Muscle of arm (tissue), 12 donors: ENCODE results near the gene MEN1. TPM values are rescaled to one million over a fixed set of nuclear protein-coding genes. Genes with fewer than 3 reads are reported as not detected.

Experiments
- DNase-seq: peaks from one replicate; pipeline ENCODE4 v3.0.0-alpha.2; 2013
- polyA plus RNA-seq, 12 donors: library from polyadenylated mRNA; unstranded; fragments of 120-200 nt; gene quantifications; one replicate each; pipeline ENCODE4 v1.2.1, GENCODE V29; 2013; ENCODE audit not compliant: insufficient read length in 12 of 12

Gene MEN1
- polyA plus RNA-seq, 12 donors = 15.8 to 56.3 (median 20.1) TPM; not detected in 1

DNA sequence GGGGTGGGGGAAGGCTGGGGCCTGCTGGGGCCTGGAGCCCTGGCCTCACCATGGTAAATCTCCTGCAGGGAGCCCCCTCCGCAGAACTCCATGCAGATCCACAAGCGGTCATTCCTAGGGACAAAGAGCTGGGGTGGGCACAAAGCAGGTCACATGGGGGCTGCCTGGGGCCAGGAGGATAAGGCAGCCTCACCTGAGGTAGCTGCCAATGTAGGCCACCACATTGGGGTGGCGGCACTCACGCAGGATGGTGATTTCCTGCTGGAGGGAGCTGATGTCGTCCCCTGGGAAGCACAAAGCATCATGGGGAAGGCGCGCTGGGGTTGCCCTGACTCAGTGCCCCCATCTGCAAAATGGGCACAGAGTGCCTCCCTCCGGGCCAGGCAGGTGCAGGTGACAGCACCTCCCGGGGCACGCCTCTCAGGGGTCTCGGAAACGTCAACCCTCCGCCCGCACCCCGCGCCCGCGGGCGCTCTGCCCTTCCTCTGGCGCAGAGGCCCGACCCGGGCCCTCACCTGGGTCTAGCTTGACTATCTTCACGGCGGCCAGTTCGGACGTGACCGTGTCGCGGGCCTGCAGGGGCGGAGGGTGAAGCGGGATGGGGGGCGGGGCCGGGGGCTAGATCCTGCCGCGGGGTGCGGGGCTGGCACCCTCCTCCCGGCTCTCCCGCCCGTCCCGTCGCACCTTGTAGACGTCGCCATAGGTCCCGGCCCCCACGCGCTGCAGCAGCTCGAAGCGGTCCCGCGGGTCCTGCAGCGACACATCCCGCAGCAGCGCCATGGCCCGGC, 7.8 kb downstream of the MEN1 start:
- DNase-seq = no peak

DNA sequence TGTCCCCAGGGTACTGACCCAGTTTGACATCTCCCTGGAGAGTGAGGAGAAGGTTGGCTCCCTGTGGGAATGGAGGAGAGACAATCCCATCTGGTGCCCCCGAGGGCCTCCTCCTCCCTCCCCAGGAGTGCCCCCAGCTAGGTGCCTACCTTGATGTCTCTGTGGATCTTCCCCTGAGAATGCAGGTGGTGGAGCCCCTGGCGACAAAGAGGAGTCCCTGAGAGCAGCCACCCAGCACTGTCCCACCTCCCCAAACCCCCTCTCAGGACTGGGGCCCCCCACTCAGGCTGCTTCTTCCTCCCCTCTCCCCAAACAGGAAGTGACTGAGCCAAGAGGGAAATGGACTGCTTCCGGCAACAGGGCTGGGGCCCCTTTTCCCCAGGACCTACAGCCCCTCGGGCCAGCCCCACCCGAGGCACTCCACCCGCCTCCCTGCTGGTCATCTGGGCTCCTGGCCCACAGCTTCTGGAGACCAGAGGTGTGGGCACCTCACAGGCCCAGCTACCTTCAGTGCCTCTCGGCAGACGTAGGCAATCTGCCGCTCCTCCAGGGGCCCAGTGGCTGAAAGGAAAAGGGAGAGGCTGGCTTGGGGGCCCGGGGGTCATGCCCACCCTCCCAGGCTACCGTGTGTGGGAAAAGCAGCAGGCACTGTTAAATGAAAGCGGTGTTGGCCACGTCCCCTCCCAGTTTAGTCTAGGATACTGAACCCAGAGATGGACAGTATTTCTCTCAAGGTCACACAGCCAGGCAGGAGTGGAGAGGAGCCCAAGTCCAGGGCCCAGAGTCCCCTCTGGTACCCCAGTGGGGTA, 8.6 kb downstream of the MEN1 start:
- no peak for DNase-seq

DNA sequence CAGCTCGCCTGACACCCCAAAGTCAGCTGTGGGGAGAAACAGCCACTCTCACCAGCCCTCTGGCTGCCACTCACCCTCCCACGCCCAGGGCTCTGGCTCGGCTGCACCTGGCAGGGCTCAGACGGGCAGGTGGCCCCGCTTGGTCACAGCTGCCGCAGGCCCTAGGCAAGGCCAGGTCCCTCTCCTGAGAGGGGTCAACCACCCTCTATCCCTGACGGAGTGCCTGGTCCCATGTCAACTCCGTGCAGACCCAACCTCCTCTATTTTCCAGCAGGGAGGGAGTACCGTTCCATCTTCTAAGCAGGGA, 9.2 kb downstream of the MEN1 start:
- no peak for DNase-seq

DNA sequence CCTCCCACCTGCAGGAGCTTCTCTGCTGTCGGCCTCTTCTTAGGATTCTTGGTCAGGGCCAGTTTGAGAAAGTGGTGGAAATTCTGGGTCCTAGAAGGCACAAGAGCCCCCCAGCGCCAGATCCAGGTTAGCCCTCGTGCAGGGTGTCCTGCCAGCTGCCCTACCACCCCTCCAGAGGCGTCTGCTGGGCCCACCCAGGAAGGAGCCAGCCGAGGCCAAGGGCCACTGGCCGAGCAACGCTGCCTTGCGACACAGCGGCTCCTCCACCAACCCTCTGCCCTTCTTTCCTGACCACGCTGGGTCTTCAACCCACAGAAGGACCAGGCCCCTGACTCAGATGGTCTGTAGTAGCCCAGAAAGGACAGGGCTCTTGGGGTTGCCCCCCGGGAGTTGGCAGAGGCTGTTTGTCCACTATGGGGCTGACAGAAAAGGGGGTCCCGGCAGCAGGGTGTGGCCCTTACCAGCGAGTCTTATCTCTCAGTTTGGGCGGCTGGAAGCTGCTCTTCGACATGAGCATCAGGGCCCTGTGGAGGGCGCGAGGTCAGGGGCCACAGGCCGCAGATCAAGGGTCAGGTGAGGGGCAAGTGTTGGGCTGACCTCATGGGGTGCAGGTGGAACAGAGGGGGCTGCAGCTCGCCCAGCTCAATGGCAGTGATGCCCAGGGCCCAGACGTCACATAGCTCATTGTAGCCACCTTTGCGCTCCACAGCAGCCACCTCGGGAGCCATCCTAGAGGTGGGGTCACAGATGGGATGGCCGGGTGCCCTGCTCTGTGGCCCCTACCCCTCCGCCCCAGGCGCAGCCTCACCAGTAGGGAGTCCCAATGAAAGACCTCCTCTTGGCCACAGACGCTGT, 9.8 kb downstream of the MEN1 start:
- no peak for DNase-seq

DNA sequence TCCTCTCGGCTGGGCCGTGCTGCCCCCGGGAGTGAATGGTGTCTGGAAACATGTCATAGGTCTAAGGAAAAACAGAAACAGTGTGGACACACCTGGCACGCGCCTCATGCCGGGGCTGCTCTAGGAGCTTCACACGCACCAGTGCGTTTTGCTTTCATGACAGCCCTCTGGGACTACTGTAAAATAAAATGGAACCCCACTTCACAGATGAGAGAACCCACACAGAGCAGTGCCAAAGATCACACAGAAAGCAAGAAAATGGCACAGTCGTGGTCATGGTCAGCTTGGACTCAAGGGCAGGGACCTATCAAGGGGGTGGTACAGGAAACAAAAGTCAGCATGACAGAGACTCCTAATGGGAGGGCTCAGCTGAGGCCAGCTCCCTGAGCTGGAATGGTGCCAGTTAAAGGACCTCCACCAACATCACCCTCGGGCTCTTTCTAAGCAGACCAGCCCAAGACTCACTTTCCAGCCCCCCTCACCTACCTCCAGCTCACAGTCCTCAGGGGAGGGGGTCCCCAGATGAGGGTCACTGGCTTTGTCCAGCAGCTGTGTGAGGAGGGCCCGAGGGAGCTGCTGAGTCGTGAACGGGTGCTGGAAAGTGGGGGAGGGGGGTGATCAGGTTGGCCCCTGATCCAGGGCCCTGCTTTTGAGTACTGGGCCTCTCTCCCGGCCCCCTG, 10.6 kb downstream of the MEN1 start:
- DNase-seq = no peak

DNA sequence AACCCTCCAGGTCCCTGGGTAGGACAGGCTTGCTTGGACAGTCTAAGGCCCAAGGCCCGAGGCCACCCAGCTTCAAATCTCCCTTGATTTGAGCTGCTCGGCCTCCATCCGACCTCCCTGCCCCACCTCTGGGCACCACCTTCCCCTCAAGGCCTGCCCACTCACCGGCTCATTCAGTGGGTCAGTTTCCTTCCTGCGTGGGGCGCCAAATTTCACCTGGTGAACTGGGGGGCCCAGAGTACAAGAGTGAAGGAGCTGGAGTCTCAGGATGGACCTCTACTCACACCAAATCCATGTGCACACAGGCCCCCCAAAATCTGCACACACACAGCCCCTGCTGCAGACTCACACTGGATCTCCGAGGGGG, 11.1 kb downstream of the MEN1 start:
- no peak for DNase-seq

DNA sequence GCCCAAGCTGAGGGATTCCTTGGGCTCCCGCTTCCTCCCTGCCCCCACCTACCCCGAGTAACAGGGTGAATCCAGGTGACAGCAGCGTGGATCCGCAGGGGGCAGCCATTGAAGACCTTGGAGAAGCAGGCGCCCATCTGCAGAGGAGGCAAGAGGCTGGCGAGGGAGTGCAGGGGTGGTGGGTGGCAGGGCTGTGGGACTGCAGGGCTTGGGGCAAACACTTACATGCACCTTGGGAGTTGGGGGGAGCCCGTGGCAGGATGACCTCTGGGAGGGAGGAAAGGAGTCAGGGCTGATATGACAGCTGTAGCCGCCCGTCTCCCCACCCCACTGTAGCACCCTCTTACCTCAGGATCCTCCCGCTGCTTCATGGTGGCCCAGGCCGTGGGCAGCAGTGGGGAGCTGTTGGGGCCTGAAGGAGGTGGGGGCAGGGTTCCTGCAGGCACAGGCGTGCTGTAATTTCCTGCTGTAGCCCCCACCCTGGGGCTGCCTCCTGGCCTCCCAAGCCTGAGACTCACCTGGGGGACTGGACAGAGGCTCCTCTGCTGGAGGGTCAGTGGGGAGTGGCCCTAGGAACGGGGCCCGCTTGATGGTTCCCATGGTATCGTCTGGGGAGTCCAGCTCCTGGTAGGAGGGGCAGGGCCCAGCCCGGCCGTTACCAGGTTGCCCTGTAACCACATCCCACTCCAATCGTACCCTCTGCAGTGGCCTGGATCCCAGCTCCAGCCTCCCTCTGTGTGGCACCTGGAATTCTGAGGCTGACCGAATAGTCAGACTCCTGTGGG, 13.4 kb downstream of the MEN1 start:
- DNase-seq = no peak

DNA sequence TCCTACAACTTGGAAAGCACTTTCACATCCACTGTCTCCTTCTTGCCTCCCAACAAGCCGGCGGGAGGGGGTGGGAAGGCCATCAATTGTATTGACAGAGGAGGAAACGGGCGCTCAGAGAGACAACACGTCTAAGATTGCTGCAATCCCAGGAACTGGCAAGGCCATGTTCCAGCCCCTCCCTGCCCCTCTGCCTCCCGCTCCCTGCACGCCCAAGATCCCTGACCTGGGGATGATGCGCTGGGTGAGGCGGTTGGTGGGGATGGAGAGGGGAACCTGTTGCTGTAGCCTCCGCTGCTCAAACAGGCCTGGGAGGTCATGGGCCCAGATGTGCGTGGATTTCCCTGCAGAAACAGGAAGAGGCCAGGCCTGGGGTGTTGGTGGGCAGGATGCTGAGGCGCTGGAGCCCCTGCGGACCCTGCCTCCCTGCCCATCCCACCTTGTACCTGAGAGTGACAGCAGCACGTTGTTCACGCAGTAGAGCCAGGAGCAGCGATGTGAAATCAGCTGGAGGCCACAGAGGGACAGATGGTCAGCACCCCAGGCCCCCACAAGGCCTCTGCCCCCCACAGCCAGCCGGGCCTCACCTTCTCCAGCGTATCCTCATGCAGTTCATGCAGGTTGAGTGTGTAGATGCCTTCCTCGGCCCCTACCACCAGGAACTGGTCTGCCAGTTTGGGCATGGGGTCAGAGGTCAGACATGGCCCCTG, 14.1 kb downstream of the MEN1 start:
- DNase-seq = no peak

DNA sequence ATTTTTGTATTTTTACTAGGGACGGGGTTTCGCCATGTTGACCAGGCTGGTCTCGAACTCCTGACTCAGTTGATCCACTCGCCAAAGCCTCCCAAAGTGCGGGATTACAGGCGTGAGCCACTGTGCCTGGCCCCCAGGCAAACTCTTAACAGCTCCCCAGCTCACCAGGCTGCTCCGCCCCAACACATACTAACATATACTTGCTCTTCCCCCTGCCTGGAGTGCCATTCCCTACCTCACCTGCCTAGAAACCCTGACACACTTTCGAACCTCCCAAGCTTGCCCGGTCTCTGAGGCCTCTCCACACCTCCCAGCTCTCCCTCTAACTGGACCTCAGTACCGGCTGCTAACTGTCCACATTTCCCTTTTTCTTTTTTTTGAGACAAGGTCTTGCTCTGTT, 15.8 kb downstream of the MEN1 start:
- DNase-seq = no peak

DNA sequence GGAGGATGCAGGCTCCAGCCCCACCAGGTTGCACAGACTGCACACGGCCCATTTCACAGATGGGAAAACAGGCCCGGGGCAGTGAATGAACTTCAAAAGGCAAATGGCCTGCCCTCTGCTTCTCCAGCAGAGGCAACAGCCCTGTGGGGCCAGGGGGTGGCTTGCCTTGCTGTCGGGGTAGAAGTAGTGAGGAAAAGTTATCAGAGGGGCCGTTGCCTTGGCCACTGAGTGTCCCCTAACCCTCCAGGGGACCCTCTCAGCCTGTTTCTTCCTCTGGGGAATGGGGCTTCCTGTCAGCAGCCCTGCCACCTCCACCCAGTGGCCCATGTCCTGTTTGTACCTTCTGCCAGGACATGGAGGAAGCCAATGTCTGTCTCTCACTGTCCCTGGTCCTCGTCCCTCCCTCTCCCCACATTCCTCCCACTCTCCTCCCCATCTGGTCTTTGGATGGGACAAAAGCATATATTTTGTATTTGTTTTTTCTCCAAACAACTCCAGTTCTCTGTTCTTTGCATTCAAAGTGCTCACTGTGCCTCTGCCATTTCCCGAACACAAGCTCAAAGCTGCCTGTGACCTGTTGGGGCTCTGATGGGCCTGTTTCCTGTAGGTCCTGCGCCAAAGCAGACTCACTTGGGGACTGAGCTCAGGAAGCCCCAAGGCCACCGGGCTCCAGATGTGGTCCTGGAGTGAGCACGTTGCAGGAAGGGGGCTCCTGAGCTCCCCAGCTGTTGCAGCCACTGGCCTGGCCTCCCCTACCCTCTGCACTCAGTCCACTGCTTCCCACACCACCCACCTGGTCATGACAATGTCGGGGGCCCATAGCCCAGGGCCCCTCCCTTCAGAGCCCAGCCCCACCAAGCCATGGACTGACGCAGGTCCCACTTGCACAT, 16.8 kb downstream of the MEN1 start:
- DNase-seq = peak; percentile 39

DNA sequence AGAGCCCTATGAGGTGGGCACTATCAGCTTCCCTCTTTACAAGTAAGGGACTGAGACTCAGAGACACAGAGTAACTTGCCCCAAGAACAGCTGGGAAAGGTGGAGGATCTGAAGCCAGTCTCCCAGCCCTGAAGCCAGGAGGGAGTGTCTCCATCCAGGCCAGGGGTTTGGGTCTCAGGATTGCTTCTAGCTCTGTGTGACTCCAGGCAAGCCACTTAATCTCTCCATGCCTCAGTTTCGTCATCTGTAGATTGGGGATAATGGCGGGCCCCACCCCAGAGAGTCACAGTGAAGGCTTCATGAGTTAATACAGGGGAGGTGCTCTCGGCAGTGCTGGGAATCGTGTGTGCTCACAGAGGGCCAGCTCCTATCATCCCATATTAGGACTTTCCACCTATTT, 17.9 kb downstream of the MEN1 start:
- DNase-seq = no peak

DNA sequence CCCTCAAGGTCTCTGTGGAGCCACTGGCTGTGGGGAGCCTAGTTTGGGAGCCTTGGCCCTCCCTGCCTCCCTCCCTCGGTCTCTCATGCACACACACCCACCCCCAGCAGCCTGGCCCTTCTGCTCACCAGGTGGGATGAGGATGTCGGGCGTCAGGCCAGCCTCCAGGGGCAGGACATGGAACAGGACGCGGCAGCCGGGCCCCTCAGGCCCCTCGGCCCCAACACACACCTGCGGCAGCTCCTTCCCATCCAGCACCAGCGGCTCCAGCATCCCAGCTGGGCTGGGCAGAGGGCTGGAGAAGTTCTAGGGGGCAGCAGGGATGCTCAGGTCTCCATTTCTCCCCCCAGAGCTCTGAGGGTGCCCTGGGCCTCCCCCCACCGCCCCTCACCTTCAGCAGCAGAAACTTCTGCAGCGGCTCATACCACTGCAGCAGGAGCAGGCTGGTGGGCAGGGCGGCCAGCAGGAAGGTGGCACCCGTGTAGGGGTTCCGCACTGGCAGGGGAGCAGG, 18.5 kb downstream of the MEN1 start:
- DNase-seq = no peak

DNA sequence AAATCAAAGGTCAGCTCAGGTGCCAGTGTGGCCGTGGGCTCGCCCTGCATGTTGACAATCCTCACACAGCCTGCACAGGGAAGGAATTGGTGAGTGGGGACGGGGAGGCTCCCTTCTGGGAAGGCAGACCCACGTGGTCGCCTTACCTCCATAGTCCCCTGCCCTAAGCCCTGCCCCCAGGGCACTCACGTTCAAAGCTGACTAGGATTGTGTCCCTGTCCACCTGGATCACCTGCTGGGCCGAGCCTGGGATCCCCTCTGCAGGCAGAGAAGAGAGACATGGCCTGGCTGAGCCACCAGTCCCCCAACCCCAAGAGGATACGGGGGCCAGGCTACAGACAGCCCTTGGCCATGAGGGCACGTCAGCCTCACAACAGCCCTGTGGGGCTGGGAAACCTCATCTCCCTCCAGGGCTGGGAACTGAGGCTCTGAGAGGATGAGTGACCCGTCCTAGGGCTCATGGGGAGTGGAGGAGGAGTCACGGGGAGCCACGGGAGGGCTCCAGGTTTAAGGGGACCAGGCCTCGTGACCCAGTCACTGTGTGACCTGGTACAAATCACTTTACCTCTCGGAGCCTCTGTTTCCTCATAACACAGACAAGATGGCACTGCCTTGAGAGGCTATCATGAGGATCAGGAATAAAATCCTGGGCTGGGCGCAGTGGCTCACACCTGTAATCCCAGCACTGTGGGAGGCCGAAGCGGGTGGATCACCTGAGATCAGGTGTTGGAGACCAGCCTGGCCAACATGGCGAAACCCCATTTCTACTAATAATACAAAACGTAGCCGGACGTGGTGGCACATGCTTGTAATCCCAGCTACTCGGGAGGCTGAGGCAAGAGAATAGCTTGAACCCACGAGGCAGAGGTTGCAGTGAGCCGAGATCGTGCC, 19.9 kb downstream of the MEN1 start:
- DNase-seq = no peak

DNA sequence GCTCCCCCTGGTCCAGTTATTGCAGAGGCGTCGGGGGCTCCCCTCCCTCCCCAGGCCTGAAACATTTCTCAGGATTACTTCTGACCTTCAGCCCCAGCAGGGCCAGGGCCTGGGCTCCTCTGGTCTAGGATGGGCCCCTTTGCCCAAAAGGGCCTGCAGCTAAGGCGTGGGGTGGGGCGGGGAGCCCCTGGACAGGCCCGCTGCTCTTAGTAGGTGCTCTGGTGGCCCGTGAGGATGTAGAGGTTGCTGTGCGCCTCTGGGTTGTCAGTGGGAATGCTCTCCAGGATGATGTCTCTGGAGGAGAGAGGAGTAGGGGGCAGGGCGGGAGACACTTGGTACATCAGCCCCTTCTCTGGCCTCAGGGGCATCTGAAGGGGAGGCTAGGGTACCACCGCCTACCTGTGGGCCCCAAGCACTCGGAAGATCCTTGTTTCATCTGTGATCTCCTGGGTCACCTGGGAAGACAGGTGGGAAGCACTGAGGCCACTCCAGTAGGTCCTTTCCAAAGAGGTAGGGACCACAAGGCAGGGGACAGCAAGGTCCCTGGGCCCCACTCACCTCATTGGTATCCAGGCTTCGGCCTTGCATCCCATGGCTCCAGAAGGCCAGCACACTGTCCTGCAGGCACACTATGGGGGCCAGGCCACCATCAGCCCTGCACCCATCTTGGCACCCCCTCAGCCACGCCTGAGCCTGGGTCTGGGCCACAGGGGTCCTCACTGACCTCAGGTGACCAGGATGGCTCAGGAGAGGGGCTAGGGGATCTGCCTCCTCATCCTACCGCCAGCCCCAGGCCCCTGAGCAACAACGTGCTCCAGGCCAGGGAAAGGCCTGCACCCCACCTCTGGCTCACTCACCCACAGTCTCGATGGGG, 20.8 kb downstream of the MEN1 start:
- DNase-seq = no peak

DNA sequence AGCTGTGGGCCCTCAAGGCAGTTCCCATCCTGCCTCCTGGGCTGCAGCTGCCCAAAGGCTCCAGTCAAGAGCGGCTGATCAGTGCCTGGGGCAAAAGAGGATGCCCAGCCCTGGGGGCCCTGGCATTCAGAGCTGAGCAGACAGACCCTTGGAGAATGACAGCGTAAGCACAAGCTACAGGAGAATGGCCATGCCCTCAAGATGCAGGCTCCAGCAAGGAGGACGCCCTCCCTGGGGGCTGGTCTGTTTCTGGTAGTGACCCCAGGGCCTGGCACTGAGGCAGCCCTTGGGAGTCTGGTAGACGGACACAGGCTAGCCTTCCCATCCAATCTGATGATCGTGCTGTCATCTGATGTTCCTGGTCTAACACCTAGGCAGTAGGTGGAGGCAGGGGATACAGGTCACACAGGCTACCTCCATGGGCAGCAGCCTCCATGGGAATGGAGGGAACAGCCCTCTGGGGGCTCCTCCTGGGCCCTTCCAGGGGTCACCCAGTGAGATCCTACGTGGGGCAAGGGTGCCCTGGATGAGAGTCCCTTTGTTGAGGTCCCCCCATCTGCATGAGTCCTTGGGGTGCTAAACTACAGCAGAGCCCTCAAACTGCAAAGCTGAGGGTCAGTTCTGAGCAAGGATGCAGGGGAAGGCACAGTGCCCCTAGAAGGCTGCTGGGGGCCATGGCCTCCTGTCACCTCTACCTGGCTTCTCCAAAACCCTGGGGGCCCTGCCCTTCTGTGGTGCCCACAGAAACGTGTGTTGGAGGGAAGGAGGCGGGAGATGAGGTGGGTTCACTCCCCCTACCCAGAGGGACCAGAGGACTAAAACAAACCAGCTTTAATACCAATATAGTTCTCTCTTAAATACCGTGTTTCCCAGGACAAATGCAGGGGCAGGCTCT, 21.8 kb downstream of the MEN1 start:
- DNase-seq = no peak
